K562 (cell line): ENCODE results near the gene ZIC3. TPM values are rescaled to one million over a fixed set of nuclear protein-coding genes. Genes with fewer than 3 reads are reported as not detected.

Experiments
- ATAC-seq: fragments of 200-7000 bp; cut with Tn5 transposase; 3 replicates; pipeline ENCODE4 v1.9.1; 2020; ENCODE audit warnings: moderate library complexity
- BruUV-seq: library from RNA; stranded (reverse); fragments of 400-500 nt; replicated peaks from 2 replicates; lab custom pipeline; 2021; lab: Mats Ljungman, UMichigan
- CTCF ChIA-PET: fragments of 300-600 bp; formaldehyde crosslinking; extraction: SDS; loops from one replicate; lab custom pipeline; 2021; ENCODE audit warnings: low intra/inter-chr PET ratio; lab: Yijun Ruan, JAX
- POLR2A ChIA-PET: fragments of 300-600, 350-650 bp; sonication (Branson Sonifier 250); formaldehyde crosslinking; extraction: SDS; loops from one replicate; lab custom pipeline; 2021; ENCODE audit warnings: antibody characterized with exemption, inconsistent platforms; lab: Yijun Ruan, JAX
- DNase-seq, 4 experiments: peaks; one replicate each; pipeline versions ENCODE4 v3.0.0 to v3.0.0-alpha.2; 2011 to 2018; ENCODE audit warnings: low spot score in 3 of 4, mixed read lengths in 3 of 4; ENCODE audit errors: extremely low read depth in 1 of 4
- FAIRE-seq: peaks from 2 replicates; lab custom pipeline; 2011; peaks lifted over from hg19 to GRCh38; lab: Jason Lieb, UNC
- H2AFZ ChIP-seq: 2 replicates; pipeline ENCODE4 v1.6.0; 2011; ENCODE audit warnings: low read depth, low read length, control low read depth, inconsistent platforms
- H3K27ac ChIP-seq: fragments of 200-600 bp; 3 replicates; pipeline ENCODE4 v1.8.0; 2011; ENCODE audit warnings: low read depth, mild to moderate bottlenecking, control low read depth, inconsistent platforms, low read length, moderate library complexity, mixed read lengths; ENCODE audit errors: extremely low read depth
- H3K27me3 ChIP-seq, 2 experiments: fragments of 300-600 bp in 1 of 2; 2 replicates in 1 of 2; 3 replicates in 1 of 2; pipeline versions ENCODE4 v1.6.0 to v1.8.0; 2011; ENCODE audit warnings: inconsistent platforms in 2 of 2, low read length in 2 of 2, mild to moderate bottlenecking in 1 of 2, mixed read lengths in 1 of 2, moderate library complexity in 1 of 2; ENCODE audit not compliant: control insufficient read depth in 2 of 2, insufficient read depth in 2 of 2
- H3K36me3 ChIP-seq: fragments of 300-600 bp; 3 replicates; pipeline ENCODE4 v1.8.0; 2011; ENCODE audit warnings: mild to moderate bottlenecking, low read length, inconsistent platforms; ENCODE audit not compliant: control insufficient read depth, insufficient read depth
- H3K4me1 ChIP-seq, 2 experiments: fragments of 200-600 bp in 1 of 2; replicated peaks in 1 of 2; 2 replicates in 1 of 2; 3 replicates in 1 of 2; pipeline versions ENCODE4 v1.5.1 to v1.8.0; 2011; ENCODE audit warnings: inconsistent platforms in 2 of 2, low read length in 2 of 2, mild to moderate bottlenecking in 1 of 2, mixed read lengths in 1 of 2, moderate library complexity in 1 of 2; ENCODE audit not compliant: control insufficient read depth in 2 of 2, insufficient read depth in 2 of 2
- H3K4me2 ChIP-seq: 2 replicates; pipeline ENCODE4 v1.6.1; 2011; ENCODE audit warnings: low read length, control low read depth, inconsistent platforms, mixed read lengths; ENCODE audit not compliant: insufficient read depth
- H3K4me3 ChIP-seq: fragments of 200-600 bp; sonication (generic), shearing (Covaris generic); 2 replicates; pipeline ENCODE4 v1.5.1; 2016; ENCODE audit warnings: control low read depth, inconsistent platforms
- H3K79me2 ChIP-seq: fragments of 200-600 bp; 3 replicates; pipeline ENCODE4 v1.8.0; 2011; ENCODE audit warnings: low read length, inconsistent platforms; ENCODE audit not compliant: control insufficient read depth, insufficient read depth
- H3K9ac ChIP-seq, 2 experiments: 2 replicates each; pipeline versions ENCODE4 v1.6.0 to v1.6.1; 2011; ENCODE audit warnings: low read depth in 2 of 2, low read length in 2 of 2, control low read depth in 1 of 2, inconsistent platforms in 1 of 2, mild to moderate bottlenecking in 1 of 2, mixed read lengths in 1 of 2; ENCODE audit not compliant: insufficient read depth in 1 of 2
- H3K9me1 ChIP-seq: one replicate; pipeline ENCODE4 v1.6.0; 2011; ENCODE audit warnings: inconsistent platforms, mild to moderate bottlenecking, low read length, moderate library complexity; ENCODE audit not compliant: control insufficient read depth, insufficient read depth
- H3K9me3 ChIP-seq: replicated peaks from 2 replicates; pipeline ENCODE4 v1.5.1; 2011; ENCODE audit warnings: low read depth, low read length, inconsistent platforms; ENCODE audit not compliant: control insufficient read depth, insufficient read depth
- H4K20me1 ChIP-seq: replicated peaks from 2 replicates; pipeline ENCODE4 v1.6.1; 2011; ENCODE audit warnings: low read length, inconsistent platforms, mixed read lengths; ENCODE audit not compliant: control insufficient read depth, insufficient read depth
- ARNT ChIP-seq, 2 experiments: fragments of 450-650 bp; IDR thresholded peaks; 2 replicates each; pipeline ENCODE4 v1.6.1; 2016; ENCODE audit warnings: mild to moderate bottlenecking in 1 of 2
- BCLAF1 ChIP-seq, 2 experiments: fragments of 450-650 bp in 1 of 2; IDR thresholded peaks; 2 replicates each; pipeline ENCODE4 v1.6.1; 2011 to 2017; ENCODE audit warnings: low read depth in 2 of 2, antibody characterized with exemption in 1 of 2, borderline replicate concordance in 1 of 2, low read length in 1 of 2, mild to moderate bottlenecking in 1 of 2, mixed read lengths in 1 of 2; ENCODE audit not compliant: control insufficient read depth in 1 of 2
- DMBX1 ChIP-seq: fragments of 250-450 bp; sonication (Bioruptor Pico); IDR thresholded peaks from 2 replicates; pipeline ENCODE4 v1.8.0; 2022; ENCODE audit warnings: inconsistent platforms, mild to moderate bottlenecking, moderate library complexity, borderline replicate concordance
- EGR1 ChIP-seq: fragments of 450-650 bp; conservative IDR thresholded peaks from 2 replicates; pipeline ENCODE4 v1.6.1; 2017; ENCODE audit warnings: mild to moderate bottlenecking
- FOXP1 ChIP-seq: sonication (generic); formaldehyde crosslinking; IDR thresholded peaks from 2 replicates; pipeline ENCODE4 v1.8.0; 2022; ENCODE audit warnings: mild to moderate bottlenecking, missing genetic modification reagents
- NCOA1 ChIP-seq: fragments of 450-650 bp; IDR thresholded peaks from 2 replicates; pipeline ENCODE4 v1.6.1; 2016; ENCODE audit warnings: low read depth
- NR2C2 ChIP-seq, 2 experiments: fragments of 200-800 bp in 1 of 2; sonication (Bioruptor generic) in 1 of 2; sonication (generic) in 1 of 2; formaldehyde crosslinking in 1 of 2; IDR thresholded peaks; 2 replicates each; pipeline versions ENCODE4 v1.6.1 to v1.8.0; 2016 to 2022; ENCODE audit warnings: mild to moderate bottlenecking in 1 of 2, missing compliant biosample characterization in 1 of 2, missing genetic modification characterization in 1 of 2, missing genetic modification reagents in 1 of 2
- PATZ1 ChIP-seq: fragments of 250-450 bp; sonication (Bioruptor Pico); IDR thresholded peaks from 2 replicates; pipeline ENCODE4 v1.5.0; 2020; ENCODE audit warnings: mild to moderate bottlenecking, borderline replicate concordance
- RFX5 ChIP-seq: IDR thresholded peaks from 2 replicates; pipeline ENCODE4 v1.6.1; 2011; ENCODE audit warnings: low read depth, mild to moderate bottlenecking, improper control_type of control experiment, low read length
- RNF2 ChIP-seq: sonication (generic); IDR thresholded peaks from 2 replicates; pipeline ENCODE4 v1.6.1; 2016
- ZBTB9 ChIP-seq: fragments of 450-650 bp; formaldehyde crosslinking; IDR thresholded peaks from 2 replicates; pipeline ENCODE4 v1.4.0; 2020; ENCODE audit warnings: mild to moderate bottlenecking, moderate library complexity
- ZFX ChIP-seq: sonication (generic); formaldehyde crosslinking; IDR thresholded peaks from 2 replicates; pipeline ENCODE4 v1.8.0; 2022; ENCODE audit warnings: mild to moderate bottlenecking, missing genetic modification reagents, moderate library complexity
- ZNF512 ChIP-seq: IDR thresholded peaks from 2 replicates; pipeline ENCODE4 v1.6.1; 2016; ENCODE audit warnings: missing genetic modification characterization, missing compliant biosample characterization
- ZNF57 ChIP-seq: fragments of 450-650 bp; formaldehyde crosslinking; IDR thresholded peaks from 2 replicates; pipeline ENCODE4 v1.4.0; 2020; ENCODE audit warnings: mild to moderate bottlenecking, moderate library complexity
- ZNF780A ChIP-seq: fragments of 250-450 bp; sonication (Bioruptor Pico); IDR thresholded peaks from 2 replicates; pipeline ENCODE4 v1.5.0; 2021; ENCODE audit warnings: mild to moderate bottlenecking
- WGBS: fragments of 100-300 bp; shearing (Covaris generic); methylation state at CpG from one replicate; pipeline ENCODE4 v1.1.6; 2016; ENCODE audit warnings: low coverage, mixed read lengths; ENCODE audit not compliant: insufficient coverage; ENCODE audit errors: missing lambda C conversion rate; 5-methylcytosine and 5-hydroxymethylcytosine counted together
- in situ Hi-C: fragments of 300-500 bp; cut with MboI; formaldehyde crosslinking; loops from 4 replicates; pipeline ENCODE4 v1.15.0; 2018; ENCODE audit warnings: inconsistent platforms, mixed read lengths
- intact Hi-C: fragments of 100-400 bp; cut with micrococcal nuclease; formaldehyde crosslinking; loops from 2 replicates; pipeline ENCODE4 v1.14.2; 2022
- polyA plus RNA-seq, 8 experiments: library from polyadenylated mRNA; depleted of rRNA in 4 of 8; stranded (reverse) in 5 of 8; unstranded in 3 of 8; fragments of >200 nt; fragmentation: Nextera tagmentation in 2 of 8; fragmentation: Illumina TruSeq in 1 of 8; extraction: Ambion mirVana in 2 of 8; extraction: Trizol in 1 of 8; gene quantifications; 2 replicates each; pipeline versions ENCODE4 v1.2.1 to v1.2.3, GENCODE V29; 2011 to 2014; ENCODE audit warnings: inconsistent platforms in 1 of 8, missing spikeins in 1 of 8
- total RNA-seq, 7 experiments: library from RNA; depleted of rRNA in 6 of 7; stranded (reverse); fragments of >200 nt in 6 of 7; fragmentation: Illumina TruSeq in 2 of 7; extraction: Trizol in 2 of 7; gene quantifications; 2 replicates each; pipeline versions ENCODE4 v1.2.1 to v1.2.3, GENCODE V29; 2011 to 2021; ENCODE audit warnings: low replicate concordance in 1 of 7

ZIC3 gene
- total and polyA plus RNA-seq, 9 of the 15 experiments (the other 6 are each of a cell fraction or from before 2014, with no cell fraction given), result not detected

GRCh38 chrX:137562096-137562495 is 3.8 kb upstream of the ZIC3 start:
- Histone ChIP-seq H3K4me3 (no peak overlapping the region), H3K9me3 (no peaks in the 10 kb centered on the region), H3K27me3 (peaks cover 0 to 6% of the 10 kb centered on the region in 2 experiments; a peak in 1 of 5 replicates), H4K20me1 (no peaks in the 10 kb centered on the region), H3K27ac (no peak overlapping the region), H3K9ac (no peak overlapping the region), H3K4me1 (no peaks in the 10 kb centered on the region), H3K9me1 (no peaks in the 10 kb centered on the region), H3K79me2 (no peaks in the 10 kb centered on the region), H3K4me2 (no peak overlapping the region), H3K36me3 (no peaks in the 10 kb centered on the region), H2AFZ (no peak overlapping the region)
- ATAC-seq (no peak), FAIRE-seq (no peak), DNase-seq (no peak)
- intact Hi-C loops (no loop called here), in situ Hi-C loops (no loop called here)
- POLR2A ChIA-PET, result no interaction called here
- CTCF ChIA-PET, result no interaction called here
- no TSS peak for BruUV-seq
- 0% methylated on average over 8 of the region's 8 CpGs for WGBS
- TF ChIP-seq FOXP1 (CRISPR knock-in tag), result no peak
- TF ChIP-seq RNF2, result no peak
- no peak for TF ChIP-seq ZNF512 (tag)
- TF ChIP-seq NR2C2 (CRISPR knock-in tag; IDR thresholded peaks at IDR 0.05), result no peak
- no peak for TF ChIP-seq NR2C2 (tag; IDR thresholded peaks at IDR 0.05)
- TF ChIP-seq ZBTB9 (CRISPR knock-in tag), result no peak
- TF ChIP-seq ZNF57 (CRISPR knock-in tag), result no peak
- no peak for TF ChIP-seq PATZ1 (CRISPR knock-in tag)
- no peak for TF ChIP-seq ZFX (CRISPR knock-in tag)
- TF ChIP-seq DMBX1 (CRISPR knock-in tag), result no peak
- TF ChIP-seq BCLAF1 (IDR thresholded peaks at IDR 0.05; ENCODE audit: borderline replicate concordance in 1 of 2, control insufficient read depth in 1 of 2, low read depth in 2 of 2, low read length in 1 of 2), result no peak
- TF ChIP-seq NCOA1, result no peak
- no peak for TF ChIP-seq RFX5
- TF ChIP-seq ZNF780A (CRISPR knock-in tag), result no peak
- TF ChIP-seq EGR1, result no peak
- TF ChIP-seq ARNT (IDR thresholded peaks at IDR 0.05), result no peak
